HG03432 (cell line): ENCODE results near the gene PLCD3.

ENCODE experiments used
- ATAC-seq: cut with Tn5 transposase; IDR thresholded peaks from one replicate; pipeline ENCODE4 v1.9.1; 2021; ENCODE audit warnings: mild to moderate bottlenecking, moderate library complexity; ENCODE audit not compliant: unreplicated experiment

Gene PLCD3

GRCh38 chr17:45118691-45119090 lies 13.6 kb downstream of the PLCD3 start:
- no peak for ATAC-seq

GRCh38 chr17:45117848-45118646 lies 14.3 kb downstream of the PLCD3 start:
- ATAC-seq = no peak

GRCh38 chr17:45117334-45117733 lies 15.0 kb downstream of the PLCD3 start:
- ATAC-seq = no peak

- no peak for ATAC-seq
Observed at GRCh38 chr17:45116434-45117016, 15.8 kb downstream of the PLCD3 start.

GRCh38 chr17:45115871-45116270 lies 16.4 kb downstream of the PLCD3 start:
- no peak for ATAC-seq

- ATAC-seq = no peak
Observed at GRCh38 chr17:45115015-45115625, 17.2 kb downstream of the PLCD3 start.

GRCh38 chr17:45114117-45114932 lies 18.0 kb downstream of the PLCD3 start:
- no peak for ATAC-seq

- ATAC-seq = no peak
Observed at GRCh38 chr17:45113424-45113754, 18.9 kb downstream of the PLCD3 start.

GRCh38 chr17:45112559-45113423 lies 19.5 kb downstream of the PLCD3 start:
- no peak for ATAC-seq

GRCh38 chr17:45111850-45112249 lies 20.5 kb downstream of the PLCD3 start:
- no peak for ATAC-seq

- no peak for ATAC-seq
Observed at GRCh38 chr17:45110676-45111611, 21.4 kb downstream of the PLCD3 start.

- no peak for ATAC-seq
Observed at GRCh38 chr17:45108595-45109521, 23.5 kb downstream of the PLCD3 start.

GRCh38 chr17:45108051-45108450 lies 24.3 kb downstream of the PLCD3 start:
- no peak for ATAC-seq

- ATAC-seq = no peak
Observed at GRCh38 chr17:45107293-45108010, 24.9 kb downstream of the PLCD3 start.

- ATAC-seq = no peak
Observed at GRCh38 chr17:45106582-45106981, 25.7 kb downstream of the PLCD3 start.

- ATAC-seq = no peak
Observed at GRCh38 chr17:45106096-45106495, 26.2 kb downstream of the PLCD3 start.

- no peak for ATAC-seq
Observed at GRCh38 chr17:45104907-45105624, 27.2 kb downstream of the PLCD3 start.
